ENCODE data around the gene AIDA.
"Not testable (repeated sequence)": the region's sequence is repeated elsewhere in the genome, so short reads cannot be mapped to it uniquely, and the experiment has no call there.

The AIDA gene

DNA sequence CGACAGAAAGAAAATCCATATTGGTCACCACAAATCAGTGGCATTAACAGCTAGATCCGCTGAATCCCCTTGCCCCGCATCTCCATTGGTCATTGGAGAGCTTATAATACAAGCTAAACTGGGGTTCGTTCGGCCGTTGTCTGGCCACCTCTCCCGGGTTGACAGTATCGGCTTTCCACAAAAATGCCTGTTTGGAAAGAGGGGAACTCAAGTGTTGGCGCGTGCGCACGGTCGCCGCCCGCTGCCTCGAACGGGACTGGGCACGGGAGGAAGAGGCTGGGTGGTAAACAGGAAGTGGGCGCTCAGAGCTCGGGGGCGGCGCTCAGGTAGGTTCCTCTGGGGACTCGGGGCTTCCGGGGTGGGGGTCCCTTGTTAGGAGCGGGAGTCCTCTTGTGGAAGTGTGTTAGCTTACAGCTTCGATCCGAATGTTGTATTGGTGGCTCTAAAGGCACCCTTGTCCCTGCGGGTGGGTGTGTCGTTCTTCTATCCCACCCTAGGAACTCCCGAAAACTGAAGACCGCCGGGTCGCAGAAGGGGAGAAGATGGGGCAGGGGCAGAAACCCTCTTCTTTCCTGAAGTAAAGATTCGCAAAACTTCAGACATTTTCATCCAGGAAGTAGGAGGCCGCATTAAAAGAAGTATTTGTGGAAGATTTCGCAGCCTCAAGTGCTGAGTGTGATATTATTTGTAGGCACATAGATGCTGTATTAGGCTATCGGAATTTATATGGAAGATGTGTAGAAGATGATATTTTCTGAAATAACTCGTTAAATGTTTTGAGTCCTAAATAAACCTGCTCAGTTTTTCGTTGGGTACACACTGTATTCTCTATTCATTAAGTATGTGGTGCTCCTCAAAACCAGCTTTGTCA lies 1.0 kb upstream of the AIDA start:
- DNase-seq (ENCODE audit: low read depth) = peak; percentile 94

- peak; percentile 93 for DNase-seq (ENCODE audit: low read depth)
Observed at GRCh38 chr1:222711319-222712252, 705 bp downstream of the AIDA start.

DNA sequence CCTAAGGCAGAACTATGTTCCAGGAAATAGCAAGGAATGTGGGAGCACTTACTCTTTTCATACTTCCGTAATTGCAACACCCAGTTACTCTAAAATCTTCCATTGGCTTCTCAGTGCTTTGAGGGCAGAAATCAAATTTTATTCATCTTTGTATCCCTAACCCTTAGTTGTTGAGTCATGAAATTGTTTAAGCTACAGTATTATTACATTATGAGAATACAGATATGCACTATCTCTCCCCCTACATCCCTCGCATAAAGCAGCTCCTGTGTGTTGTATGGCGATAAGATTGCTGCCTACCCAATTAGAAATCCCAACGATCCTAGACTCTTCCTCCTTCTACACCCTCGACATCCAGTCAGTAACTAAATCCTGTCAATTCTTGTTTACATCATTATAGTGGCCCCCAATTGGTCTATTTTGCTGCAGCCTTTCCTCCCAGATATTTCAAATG lies 2.6 kb downstream of the AIDA start:
- DNase-seq (ENCODE audit: low read depth) = peak; percentile 2

- DNase-seq (ENCODE audit: low read depth) = no peak
Observed at GRCh38 chr1:222706815-222707214, 5.5 kb downstream of the AIDA start.

GRCh38 chr1:222704260-222704659 lies 8.0 kb downstream of the AIDA start:
- no peak for DNase-seq (ENCODE audit: low read depth)

DNA sequence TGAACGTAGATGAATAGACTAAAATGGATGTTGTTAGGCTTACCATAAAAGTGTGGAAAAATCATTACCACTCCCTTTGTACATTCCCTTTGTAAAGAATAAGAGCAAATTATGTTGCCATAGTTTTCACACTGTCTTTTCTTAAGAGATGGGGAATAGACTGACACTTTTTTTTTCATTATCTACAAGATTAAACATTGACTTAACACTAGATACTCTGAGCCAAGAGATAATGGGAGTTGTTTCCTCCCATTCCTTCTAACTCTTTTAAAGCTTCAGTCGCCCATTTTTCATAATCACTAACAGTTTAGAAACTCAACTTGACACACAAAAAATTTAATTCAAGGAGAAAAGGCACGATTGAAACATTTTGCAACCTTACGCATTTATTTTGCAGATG lies 10.1 kb downstream of the AIDA start:
- no peak for DNase-seq (ENCODE audit: low read depth)

DNA sequence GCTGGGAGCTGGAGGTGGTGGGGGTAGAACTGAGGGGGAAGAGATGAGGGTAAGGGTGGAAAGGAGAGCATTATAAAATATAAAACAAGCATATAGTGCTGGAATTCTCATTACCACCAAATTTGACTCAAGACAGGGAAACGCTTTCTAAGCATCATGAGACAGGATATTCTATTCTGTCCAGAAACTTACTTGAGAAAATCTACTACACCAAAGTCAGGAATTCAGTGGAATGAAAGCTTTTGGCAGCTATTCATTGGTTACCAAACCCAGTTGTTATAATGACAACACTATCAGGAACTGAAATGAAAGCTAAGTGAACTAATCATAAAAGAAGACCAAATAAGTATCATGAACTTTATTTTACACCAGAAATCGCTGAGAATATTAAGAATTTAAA lies 14.5 kb downstream of the AIDA start:
- no peak for DNase-seq (ENCODE audit: low read depth)

DNA sequence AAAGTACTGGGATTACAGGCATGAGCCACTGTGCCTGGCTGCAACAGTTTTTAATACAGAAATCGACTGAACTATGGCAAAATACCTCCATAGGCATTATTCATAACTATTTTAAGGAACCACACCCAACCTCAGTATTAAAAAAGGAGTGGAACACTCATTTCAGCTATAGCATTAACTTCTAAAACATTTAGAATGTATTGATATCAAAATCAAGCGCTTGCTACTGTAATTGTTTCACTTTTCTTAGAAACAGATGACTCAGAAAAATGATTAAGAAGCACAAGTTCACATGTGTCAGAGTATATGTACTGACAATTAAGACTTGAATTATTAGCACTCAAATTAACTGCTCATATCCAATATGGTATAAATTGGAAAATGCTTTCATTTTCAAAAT lies 15.1 kb downstream of the AIDA start:
- no peak for DNase-seq (ENCODE audit: low read depth)

- no peak for DNase-seq (ENCODE audit: low read depth)
Observed at GRCh38 chr1:222696741-222697140, 15.6 kb downstream of the AIDA start.

- DNase-seq (ENCODE audit: low read depth) = no peak
Observed at GRCh38 chr1:222694927-222695326, 17.4 kb downstream of the AIDA start.

GRCh38 chr1:222691016-222691415 lies 21.3 kb downstream of the AIDA start:
- no peak for DNase-seq (ENCODE audit: low read depth)

DNA sequence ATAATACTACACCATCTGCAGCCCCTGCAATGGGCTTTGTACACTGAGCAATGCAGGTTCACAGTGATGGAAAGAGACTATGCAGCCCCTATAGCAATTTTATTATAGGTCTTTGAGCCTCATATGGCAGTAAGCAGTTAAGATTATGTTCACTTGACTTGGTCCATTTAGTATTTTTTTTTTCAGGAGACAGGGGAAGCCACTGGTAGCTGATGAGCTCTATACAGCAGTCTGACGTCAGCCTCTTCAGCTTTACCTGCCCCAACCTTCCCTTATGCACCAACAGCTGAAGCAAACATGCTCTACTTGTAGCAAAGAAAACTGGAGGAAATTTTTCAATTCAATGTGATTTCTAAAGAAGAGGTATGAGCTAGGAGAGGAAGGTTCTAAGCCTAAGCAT lies 32.2 kb downstream of the AIDA start:
- DNase-seq (ENCODE audit: low read depth) = no peak

DNA sequence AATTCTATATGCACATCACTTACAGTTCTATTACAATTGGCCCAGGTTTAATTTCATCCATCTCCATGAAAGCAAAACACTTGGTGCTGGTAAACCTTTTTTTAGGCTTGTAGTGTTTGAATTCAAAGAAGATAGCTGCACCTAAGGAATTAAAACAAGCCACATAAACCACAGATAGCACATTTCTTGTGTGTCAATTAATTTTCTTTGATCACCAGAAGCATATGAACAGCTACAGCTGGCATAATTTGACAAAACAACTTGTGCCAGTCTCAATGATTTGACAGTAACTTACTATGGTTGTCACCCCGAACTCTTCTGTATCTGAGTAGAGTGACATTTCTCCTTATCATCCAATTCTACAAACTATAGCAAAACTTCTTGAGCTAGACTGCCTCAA lies 42.2 kb downstream of the AIDA start:
- no peak for DNase-seq (ENCODE audit: low read depth)

DNA sequence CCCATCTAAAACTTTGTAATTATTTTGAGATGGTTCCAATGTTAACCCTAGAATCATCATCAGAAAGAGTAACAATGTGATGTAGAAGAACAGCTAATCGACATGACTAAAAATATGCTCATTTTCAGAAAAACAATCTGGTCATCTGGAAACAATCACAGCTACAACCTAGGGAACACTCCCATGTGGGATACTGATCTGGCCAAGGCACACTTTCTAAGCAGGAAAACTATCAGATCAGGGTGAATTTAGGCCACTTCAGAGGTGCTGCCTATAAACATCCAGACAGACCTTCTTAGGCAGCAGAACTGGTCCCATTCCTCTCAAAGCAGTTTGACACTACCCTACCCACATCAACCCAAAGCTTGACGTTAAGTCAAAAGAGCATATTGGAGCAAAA lies 43.2 kb downstream of the AIDA start:
- DNase-seq (ENCODE audit: low read depth) = not testable (repeated sequence)

- DNase-seq (ENCODE audit: low read depth) = not testable (repeated sequence)
Observed at GRCh38 chr1:222668184-222668583, 44.1 kb downstream of the AIDA start.

DNA sequence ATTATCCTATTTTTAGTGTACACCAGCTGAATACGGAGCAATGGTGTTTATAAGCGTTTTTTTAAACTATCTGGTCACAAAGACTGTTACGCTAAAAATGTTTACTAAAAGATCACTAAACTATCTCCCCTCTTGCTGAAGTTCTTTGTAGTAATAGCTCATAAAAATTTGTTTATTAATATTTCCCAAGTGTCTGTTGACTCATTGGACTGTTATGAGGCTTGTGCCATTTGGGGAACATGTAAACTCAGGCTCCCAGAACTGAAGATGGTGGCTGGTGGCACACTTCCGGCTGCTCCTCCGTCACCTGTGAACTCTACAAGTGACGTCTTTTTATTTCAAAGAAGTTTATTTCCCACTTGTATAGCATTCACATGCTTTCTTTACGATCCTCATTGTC lies 46.3 kb downstream of the AIDA start:
- peak; percentile 58 for DNase-seq (ENCODE audit: low read depth)

DNA sequence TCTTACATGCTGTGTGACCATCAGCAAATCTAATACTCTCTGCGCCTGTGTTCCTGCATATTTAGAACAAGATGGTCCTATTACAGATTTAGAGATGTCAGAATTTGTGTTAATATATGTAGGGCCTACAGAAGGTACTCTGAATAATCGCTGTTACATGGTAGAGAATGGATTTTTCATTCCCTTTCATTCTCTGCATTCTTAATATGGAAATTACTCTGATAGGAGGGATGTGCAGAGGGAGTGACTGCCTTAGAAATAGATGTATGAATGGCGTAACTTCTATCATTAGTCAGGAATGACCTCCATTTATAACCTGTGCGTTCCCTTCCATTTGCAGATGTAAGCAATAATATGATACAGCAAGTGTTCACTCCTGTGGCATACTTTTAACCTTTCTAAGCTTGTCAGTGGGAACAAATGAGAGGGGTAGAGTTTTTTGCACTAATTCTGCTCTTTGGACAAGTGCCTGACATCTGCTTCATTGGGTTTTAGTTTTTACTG lies 48.8 kb downstream of the AIDA start:
- DNase-seq (ENCODE audit: low read depth) = no peak

DNA sequence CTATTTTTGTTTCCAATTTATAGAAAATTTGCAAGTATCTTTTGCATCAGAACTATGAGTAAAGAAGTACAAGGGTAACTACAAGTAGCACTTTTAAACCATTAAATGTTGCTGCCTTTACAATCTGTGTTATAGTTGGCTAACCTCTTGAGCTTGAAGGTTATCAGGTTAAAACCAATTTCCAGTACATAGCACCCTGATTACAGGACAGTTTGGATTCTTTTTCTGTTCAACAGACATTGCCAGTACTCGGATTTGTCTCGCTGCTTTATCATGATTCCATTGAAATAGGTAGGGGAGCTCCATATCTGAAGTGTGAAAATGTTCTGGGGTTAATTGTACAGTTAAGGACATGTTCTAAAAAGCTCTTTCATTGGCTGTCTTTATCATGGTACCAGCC lies 54.4 kb downstream of the AIDA start:
- no peak for DNase-seq (ENCODE audit: low read depth)

DNA sequence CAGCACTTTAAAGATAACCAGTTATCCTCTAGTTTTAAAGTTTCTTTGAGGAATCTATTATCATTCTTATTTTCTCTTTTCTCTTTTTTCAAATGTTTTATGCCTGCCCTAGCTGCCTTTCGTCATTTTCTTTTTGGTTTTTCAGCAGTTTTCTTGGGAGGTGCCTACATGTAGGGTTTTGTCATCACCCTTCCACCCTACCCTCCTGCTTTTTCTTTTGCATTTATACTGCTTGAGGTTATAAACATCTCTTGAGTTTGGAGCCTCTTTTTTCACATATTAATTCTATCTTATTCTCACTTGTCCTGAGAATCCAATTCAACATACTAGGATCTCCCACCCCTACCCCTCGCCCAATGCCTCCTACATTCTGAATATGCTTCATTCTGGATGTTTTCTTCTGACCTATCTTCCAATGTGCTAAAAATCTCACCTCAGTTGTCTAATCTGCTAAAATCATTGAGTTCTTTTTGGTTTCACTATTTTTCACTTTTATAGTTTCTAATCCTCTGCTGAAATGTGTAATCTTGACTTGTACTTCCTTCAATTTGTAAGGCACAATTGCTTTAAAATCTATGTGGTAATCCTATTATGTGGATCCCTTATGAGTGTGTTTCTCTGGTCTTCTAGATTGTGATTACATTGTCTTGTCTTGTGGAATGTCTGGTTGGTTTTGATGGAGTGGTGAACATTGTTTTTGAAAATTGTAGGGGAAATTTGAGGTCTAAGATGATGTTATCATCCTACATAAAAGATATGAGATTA lies 55.7 kb downstream of the AIDA start:
- no peak for DNase-seq (ENCODE audit: low read depth)

- DNase-seq (ENCODE audit: low read depth) = peak; percentile 73
Observed at GRCh38 chr1:222654849-222655248, 57.4 kb downstream of the AIDA start.

DNA sequence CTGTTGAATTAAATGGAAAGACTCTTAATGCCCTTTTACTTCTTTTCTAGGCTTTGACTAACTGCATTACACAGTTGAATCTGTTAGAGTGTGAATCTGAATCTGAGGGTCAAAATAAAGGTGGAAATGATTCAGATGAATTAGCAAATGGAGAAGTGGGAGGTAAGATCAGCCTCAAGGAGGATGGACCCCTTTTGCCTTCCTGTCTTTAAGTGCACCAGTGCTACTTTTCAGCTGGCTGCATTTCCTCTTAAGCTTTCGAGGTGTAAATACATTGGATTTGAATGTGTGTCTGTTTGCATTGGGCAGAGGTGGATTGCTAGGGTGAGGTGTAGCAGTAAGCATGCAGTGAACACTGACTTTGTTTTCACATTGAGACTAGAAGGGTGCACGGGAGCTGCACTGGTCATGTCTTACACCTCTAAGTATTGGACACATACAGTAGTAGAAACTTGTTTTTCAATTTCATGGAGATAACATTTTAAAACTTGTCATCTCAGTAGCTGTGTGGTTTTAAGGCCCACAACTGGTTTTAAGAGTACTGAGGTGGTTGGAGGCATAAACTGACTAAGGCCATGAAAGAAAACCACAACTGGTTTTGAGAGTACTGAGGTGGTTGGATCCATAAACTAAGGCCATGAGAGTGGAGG lies 59.0 kb downstream of the AIDA start:
- DNase-seq (ENCODE audit: low read depth) = no peak
